Lower leg skin (tissue), 3 donors: ENCODE data around the gene UBE2Q1.

Source experiments
- POLR2A ChIP-seq, 2 donors: fragments of 450-650 bp; IDR thresholded peaks; one replicate each; pipeline ENCODE4 v1.6.1; 2016 to 2017; ENCODE audit warnings: antibody characterized with exemption in 2 of 2, mild to moderate bottlenecking in 1 of 2, moderate library complexity in 1 of 2
- TF ChIP-seq, protein P1 (sequence below), 3 donors: fragments of 450-650 bp; IDR thresholded peaks; one replicate each; pipeline ENCODE4 v1.5.1; 2016; ENCODE audit warnings: antibody characterized with exemption in 3 of 3, mild to moderate bottlenecking in 3 of 3, moderate library complexity in 2 of 3

- TF ChIP-seq, protein P1, sequence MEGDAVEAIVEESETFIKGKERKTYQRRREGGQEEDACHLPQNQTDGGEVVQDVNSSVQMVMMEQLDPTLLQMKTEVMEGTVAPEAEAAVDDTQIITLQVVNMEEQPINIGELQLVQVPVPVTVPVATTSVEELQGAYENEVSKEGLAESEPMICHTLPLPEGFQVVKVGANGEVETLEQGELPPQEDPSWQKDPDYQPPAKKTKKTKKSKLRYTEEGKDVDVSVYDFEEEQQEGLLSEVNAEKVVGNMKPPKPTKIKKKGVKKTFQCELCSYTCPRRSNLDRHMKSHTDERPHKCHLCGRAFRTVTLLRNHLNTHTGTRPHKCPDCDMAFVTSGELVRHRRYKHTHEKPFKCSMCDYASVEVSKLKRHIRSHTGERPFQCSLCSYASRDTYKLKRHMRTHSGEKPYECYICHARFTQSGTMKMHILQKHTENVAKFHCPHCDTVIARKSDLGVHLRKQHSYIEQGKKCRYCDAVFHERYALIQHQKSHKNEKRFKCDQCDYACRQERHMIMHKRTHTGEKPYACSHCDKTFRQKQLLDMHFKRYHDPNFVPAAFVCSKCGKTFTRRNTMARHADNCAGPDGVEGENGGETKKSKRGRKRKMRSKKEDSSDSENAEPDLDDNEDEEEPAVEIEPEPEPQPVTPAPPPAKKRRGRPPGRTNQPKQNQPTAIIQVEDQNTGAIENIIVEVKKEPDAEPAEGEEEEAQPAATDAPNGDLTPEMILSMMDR (IDR thresholded peaks at IDR 0.05): no peak
- no peak for TF ChIP-seq POLR2A (IDR thresholded peaks at IDR 0.05)
Observed at GRCh38 chr1:154514066-154514553, 44.4 kb downstream of the UBE2Q1 start.
